ENCODE measurements around the gene ADGRL3. TPM values are rescaled to one million over a fixed set of nuclear protein-coding genes. Genes with fewer than 3 reads are reported as not detected.

Gene ADGRL3
- total and polyA plus RNA-seq, 3 donors from 2014 or later: 11.6 to 21.6 (median 12.8) TPM

DNA sequence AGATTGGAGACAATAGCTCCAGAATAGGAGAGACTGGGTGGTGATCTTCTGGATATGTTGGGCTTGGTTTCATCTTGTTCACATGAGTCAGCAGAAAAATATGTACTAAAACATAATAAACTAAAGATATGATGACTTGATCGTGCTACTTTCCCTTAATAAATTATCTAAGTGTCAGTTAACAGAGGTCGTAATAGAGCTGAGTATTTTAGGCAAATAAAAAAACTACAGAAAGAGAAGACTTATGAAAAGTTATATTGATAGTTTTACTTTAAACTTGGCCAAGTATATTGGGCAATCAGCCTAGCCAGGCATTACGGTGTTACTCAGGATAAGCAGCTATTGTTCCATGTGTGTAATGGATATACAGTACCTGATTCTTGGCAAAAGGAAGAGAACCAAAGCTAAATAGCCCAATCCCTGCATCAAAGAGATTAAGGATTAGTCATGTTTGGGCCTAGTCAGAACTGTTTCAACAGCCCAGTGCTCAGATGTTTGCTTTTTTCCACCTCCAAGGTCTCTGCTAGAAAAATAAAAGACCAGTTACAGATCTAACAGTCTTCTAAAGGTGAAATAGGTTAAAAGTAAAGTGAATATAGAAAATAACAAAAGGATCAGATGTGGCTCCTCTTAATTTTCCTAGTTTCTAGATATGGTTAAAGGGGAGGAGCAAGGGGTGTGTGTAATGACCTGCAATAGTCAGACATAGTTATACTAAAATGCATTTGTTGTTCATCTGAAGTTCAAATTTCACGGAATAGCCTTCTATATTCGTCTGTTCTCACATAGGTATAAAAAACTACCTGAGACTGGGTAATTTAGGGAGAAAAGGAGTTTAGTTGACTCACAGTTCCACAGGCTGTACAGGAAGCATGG, 262.6 kb downstream of the ADGRL3 start:
- intact Hi-C loops (cut with DNase I; ENCODE audit: low total_unique reads): no loop called here
- TF ChIP-seq, protein P1, sequence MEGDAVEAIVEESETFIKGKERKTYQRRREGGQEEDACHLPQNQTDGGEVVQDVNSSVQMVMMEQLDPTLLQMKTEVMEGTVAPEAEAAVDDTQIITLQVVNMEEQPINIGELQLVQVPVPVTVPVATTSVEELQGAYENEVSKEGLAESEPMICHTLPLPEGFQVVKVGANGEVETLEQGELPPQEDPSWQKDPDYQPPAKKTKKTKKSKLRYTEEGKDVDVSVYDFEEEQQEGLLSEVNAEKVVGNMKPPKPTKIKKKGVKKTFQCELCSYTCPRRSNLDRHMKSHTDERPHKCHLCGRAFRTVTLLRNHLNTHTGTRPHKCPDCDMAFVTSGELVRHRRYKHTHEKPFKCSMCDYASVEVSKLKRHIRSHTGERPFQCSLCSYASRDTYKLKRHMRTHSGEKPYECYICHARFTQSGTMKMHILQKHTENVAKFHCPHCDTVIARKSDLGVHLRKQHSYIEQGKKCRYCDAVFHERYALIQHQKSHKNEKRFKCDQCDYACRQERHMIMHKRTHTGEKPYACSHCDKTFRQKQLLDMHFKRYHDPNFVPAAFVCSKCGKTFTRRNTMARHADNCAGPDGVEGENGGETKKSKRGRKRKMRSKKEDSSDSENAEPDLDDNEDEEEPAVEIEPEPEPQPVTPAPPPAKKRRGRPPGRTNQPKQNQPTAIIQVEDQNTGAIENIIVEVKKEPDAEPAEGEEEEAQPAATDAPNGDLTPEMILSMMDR (IDR thresholded peaks at IDR 0.05): no peak
- no peak for TF ChIP-seq POLR2A (IDR thresholded peaks at IDR 0.05)
- no peaks in the 10 kb centered on the region for H3K4me1 ChIP-seq
- no peaks in the 10 kb centered on the region for H3K9me3 ChIP-seq
- WGBS, 2 donors: 59 to 67% methylated on average over 5 of the region's 5 CpGs
- H3K27me3 ChIP-seq: no peaks in the 10 kb centered on the region
- no peak for DNase-seq
- H3K27ac ChIP-seq: no peak overlapping the region
- no peak overlapping the region for H3K4me3 ChIP-seq
- no peaks in the 10 kb centered on the region for H3K36me3 ChIP-seq (ENCODE audit: low read depth, missing control alignments)

DNA sequence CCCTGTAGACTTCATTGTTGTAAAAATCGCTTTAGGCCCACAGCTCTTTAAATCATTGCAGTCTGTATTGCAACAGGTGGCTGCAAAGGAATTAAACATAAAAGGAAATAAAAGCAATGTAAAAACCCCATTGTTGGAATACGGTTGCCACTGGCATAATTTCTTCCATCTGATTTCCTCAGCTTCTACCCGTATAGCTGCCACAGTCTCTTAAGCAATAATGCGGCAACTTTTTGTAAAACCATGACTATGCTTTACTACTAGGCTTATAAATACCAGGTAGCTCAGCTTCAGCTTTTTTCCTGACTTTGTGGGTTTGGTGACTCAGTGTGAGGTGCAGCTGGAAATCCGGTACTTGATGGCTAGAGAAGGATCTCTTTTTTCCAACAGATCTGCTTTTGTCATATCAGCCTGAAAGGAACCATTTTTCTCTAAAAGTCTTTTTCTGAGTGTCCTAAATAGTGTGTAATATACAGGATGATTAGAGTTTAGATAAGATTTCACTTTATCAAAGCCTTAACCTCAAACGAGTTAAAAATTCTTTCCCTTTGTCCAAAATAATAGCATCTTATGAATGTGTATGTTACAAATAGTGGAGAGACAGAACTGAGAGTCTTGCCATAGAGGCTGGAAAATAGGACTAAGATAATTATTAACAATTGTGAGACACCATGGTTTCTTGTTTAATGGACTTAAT, 268.0 kb downstream of the ADGRL3 start:
- intact Hi-C loops (cut with DNase I; ENCODE audit: low total_unique reads): no loop called here
- no peak for DNase-seq
- no peak for TF ChIP-seq POLR2A (IDR thresholded peaks at IDR 0.05)
- TF ChIP-seq, protein P1 (IDR thresholded peaks at IDR 0.05): no peak
- Histone ChIP-seq H3K27me3 (no peaks in the 10 kb centered on the region), H3K4me3 (no peak overlapping the region), H3K27ac (no peak overlapping the region), H3K36me3 (ENCODE audit: low read depth, missing control alignments) (no peaks in the 10 kb centered on the region), H3K9me3 (no peaks in the 10 kb centered on the region), H3K4me1 (no peaks in the 10 kb centered on the region)
- WGBS, 2 donors: 73 to 85% methylated on average over 6 of the region's 6 CpGs

DNA sequence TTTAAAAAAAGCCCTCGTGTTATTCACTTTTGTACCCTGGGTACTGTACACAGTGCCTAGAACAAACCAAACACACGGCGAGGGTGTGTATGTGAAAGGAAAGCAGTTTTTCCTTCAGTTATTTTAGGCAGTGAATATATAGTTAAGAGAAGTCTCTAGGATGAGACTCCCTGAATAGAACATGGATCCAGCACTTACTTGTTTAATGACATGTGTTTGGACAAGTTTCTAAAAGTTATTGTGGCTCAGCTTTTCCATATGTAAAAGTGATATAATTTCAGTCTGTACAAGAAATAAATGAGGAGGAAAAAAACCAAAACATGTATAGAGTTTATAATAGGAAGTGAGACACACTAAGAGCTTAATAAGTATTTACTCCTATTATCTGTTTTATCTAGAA, 273.2 kb downstream of the ADGRL3 start:
- no peaks in the 10 kb centered on the region for H3K27me3 ChIP-seq
- no peaks in the 10 kb centered on the region for H3K36me3 ChIP-seq (ENCODE audit: low read depth, missing control alignments)
- no peaks in the 10 kb centered on the region for H3K9me3 ChIP-seq
- no peak overlapping the region for H3K4me3 ChIP-seq
- intact Hi-C loops (cut with DNase I; ENCODE audit: low total_unique reads): no loop called here
- 70 to 71% methylated on average over 3 of the region's 3 CpGs for WGBS, 2 donors
- H3K27ac ChIP-seq: no peak overlapping the region
- no peak for TF ChIP-seq POLR2A (IDR thresholded peaks at IDR 0.05)
- TF ChIP-seq, protein P1 (IDR thresholded peaks at IDR 0.05): no peak
- DNase-seq: no peak
- H3K4me1 ChIP-seq: no peaks in the 10 kb centered on the region

DNA sequence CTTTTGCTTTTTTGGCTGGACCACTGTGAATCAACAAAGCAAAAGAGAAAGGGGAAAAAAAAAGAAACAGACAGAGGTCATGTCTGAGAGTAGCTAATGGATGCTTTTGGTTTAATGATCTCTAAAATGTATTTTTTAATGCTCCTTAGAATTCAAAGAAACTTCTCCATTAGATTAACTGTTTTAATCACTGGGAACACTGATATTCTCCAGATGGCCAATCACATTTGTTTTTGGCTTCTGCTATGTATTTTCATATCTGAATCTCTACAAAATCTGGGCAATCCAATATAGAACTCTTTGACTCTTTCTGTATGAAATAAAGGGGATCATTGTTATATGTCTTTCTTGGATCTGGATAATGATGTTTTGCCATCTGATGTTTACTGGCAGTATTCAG, 278.2 kb downstream of the ADGRL3 start:
- intact Hi-C loops (cut with DNase I; ENCODE audit: low total_unique reads): no loop called here
- DNase-seq: no peak
- Histone ChIP-seq H3K4me3 (no peak overlapping the region), H3K27ac (no peak overlapping the region), H3K9me3 (no peaks in the 10 kb centered on the region), H3K27me3 (no peaks in the 10 kb centered on the region), H3K36me3 (ENCODE audit: low read depth, missing control alignments) (no peaks in the 10 kb centered on the region), H3K4me1 (no peaks in the 10 kb centered on the region)
- TF ChIP-seq POLR2A (IDR thresholded peaks at IDR 0.05): no peak
- TF ChIP-seq, protein P1 (IDR thresholded peaks at IDR 0.05): no peak
